ENCODE measurements around the gene NANP. TPM values are rescaled to one million over a fixed set of nuclear protein-coding genes. Genes with fewer than 3 reads are reported as not detected.
A peak's percentile ranks its signal among the peaks of the same experiment; 100 is the strongest.

NANP gene
- total and polyA plus RNA-seq, 10 donors: 1.2 to 6.1 (median 3.2) TPM

DNA sequence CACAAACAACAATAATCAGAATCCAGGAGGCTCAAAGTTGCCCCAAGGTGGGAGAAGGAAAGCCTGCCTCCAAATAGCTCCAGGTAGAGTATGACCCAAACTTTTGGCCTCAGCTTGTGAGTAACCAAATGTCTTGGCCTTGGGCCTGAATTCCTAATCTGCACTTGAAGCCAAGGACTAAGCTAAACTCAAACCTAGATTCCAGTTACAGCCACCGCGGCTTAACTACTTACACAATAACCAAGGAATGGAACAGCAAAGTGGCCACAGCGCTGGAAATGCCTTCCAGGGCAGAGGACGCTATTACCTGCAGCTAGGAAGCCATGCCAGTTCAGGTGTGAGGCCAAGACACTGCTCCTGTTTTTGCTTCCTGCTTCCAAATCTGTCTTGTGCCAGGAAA is 43.1 kb downstream of the NANP start:
- H3K4me1 ChIP-seq: peaks cover 0 to 23% (median 12%) of the 10 kb centered on the region in 6 donors
- H3K27me3 ChIP-seq (replicated peaks in 1 of 7): peaks cover 0 to 36% (median 12%) of the 10 kb centered on the region in 7 donors
- no peaks in the 10 kb centered on the region for H3K36me3 ChIP-seq
- no peak overlapping the region for H3K27ac ChIP-seq
- 70 to 89% (median 80%) methylated on average over 4 of the region's 4 CpGs for WGBS, 5 donors
- TF ChIP-seq POLR2A (IDR thresholded peaks at IDR 0.05): no peak
- no peak for TF ChIP-seq CTCF (IDR thresholded peaks at IDR 0.05 in 8 of 11, conservative IDR thresholded peaks at IDR 0.05 in 3 of 11)
- TF ChIP-seq POLR2AphosphoS5 (IDR thresholded peaks at IDR 0.05): no peak
- DNase-seq: peak; percentile 41
- no peak overlapping the region for H3K4me3 ChIP-seq
- no peaks in the 10 kb centered on the region for H3K9me3 ChIP-seq
- intact Hi-C loops (cut with DNase I; ENCODE audit: low total_unique reads): no loop called here

GRCh38 chr20:25579081-25579770 is 44.6 kb downstream of the NANP start:
- H3K4me1 ChIP-seq: peaks cover 0 to 9% (median 1%) of the 10 kb centered on the region in 6 donors
- no peaks in the 10 kb centered on the region for H3K9me3 ChIP-seq
- H3K27me3 ChIP-seq (replicated peaks in 1 of 7): peaks cover 0 to 21% (median 0%) of the 10 kb centered on the region in 7 donors
- 83 to 86% (median 85%) methylated on average over 10 to 11 of the region's 11 CpGs for WGBS, 5 donors
- no peaks in the 10 kb centered on the region for H3K36me3 ChIP-seq
- H3K4me3 ChIP-seq: no peak overlapping the region
- intact Hi-C loops (cut with DNase I; ENCODE audit: low total_unique reads): no loop called here
- peak; percentile 54 for DNase-seq
- no peak overlapping the region for H3K27ac ChIP-seq
- no peak for TF ChIP-seq POLR2A (IDR thresholded peaks at IDR 0.05)
- no peak for TF ChIP-seq CTCF (IDR thresholded peaks at IDR 0.05 in 8 of 11, conservative IDR thresholded peaks at IDR 0.05 in 3 of 11)
- TF ChIP-seq POLR2AphosphoS5 (IDR thresholded peaks at IDR 0.05): no peak

DNA sequence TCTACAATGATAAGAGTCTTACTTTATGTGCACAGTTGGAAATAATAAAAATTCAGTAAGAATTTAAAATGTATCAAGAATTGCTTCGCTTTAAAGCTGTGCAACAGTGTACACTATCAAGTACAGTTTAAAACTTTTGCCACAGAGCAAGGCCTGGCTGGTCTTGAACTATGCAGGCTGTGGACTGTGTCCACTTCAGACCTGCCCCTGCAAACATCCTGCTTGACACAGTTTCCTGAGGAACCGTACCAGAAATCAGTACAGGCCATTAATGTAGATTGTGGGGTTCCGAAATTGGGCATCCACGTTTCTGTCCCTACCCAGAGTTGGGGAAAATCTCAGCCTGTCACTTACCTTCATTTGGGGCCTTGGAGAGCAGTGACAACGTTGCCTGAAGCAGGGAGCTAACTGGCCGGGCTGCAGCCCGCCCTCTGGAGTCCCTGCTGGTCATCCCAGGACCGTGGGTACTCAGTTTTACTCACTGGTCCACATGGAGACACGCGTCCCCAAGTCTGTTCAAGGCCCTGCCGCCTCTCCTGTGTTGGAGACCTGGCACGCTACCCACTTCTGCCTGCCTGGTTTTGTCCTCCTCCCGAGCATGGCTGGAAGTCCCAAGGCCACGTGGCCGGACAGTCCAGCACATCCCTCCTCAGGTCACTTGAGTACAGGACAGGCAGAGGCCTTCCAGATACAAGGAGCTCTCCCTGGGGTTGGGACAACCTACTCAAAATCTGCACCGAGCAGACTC is 46.9 kb downstream of the NANP start:
- WGBS, 5 donors: 76 to 81% (median 76%) methylated on average over 10 to 16 of the region's 16 CpGs
- Histone ChIP-seq H3K4me1 (peaks cover 0 to 9% (median 0%) of the 10 kb centered on the region in 6 donors), H3K36me3 (no peaks in the 10 kb centered on the region), H3K9me3 (no peaks in the 10 kb centered on the region), H3K27ac (peak overlapping the region in 1 of 8 donors; percentile 33), H3K4me3 (no peak overlapping the region), H3K27me3 (replicated peaks in 1 of 7) (peaks cover 0 to 12% (median 0%) of the 10 kb centered on the region in 7 donors)
- no peak for TF ChIP-seq POLR2A (IDR thresholded peaks at IDR 0.05)
- no peak for TF ChIP-seq CTCF (IDR thresholded peaks at IDR 0.05 in 8 of 11, conservative IDR thresholded peaks at IDR 0.05 in 3 of 11)
- TF ChIP-seq POLR2AphosphoS5 (IDR thresholded peaks at IDR 0.05): no peak
- intact Hi-C loops (cut with DNase I; ENCODE audit: low total_unique reads): no loop called here
- DNase-seq: peak; percentile 73

- H3K4me3 ChIP-seq: no peak overlapping the region
- 48 to 59% (median 51%) methylated on average over 3 of the region's 3 CpGs for WGBS, 5 donors
- peaks cover 0 to 9% (median 0%) of the 10 kb centered on the region in 6 donors for H3K4me1 ChIP-seq
- no peak overlapping the region for H3K27ac ChIP-seq
- no peaks in the 10 kb centered on the region for H3K9me3 ChIP-seq
- intact Hi-C loops (cut with DNase I; ENCODE audit: low total_unique reads): no loop called here
- no peaks in the 10 kb centered on the region for H3K36me3 ChIP-seq
- H3K27me3 ChIP-seq (replicated peaks in 1 of 7): peaks cover 0 to 4% (median 0%) of the 10 kb centered on the region in 7 donors
- peak; percentile 19 for DNase-seq
- TF ChIP-seq CTCF (IDR thresholded peaks at IDR 0.05 in 8 of 11, conservative IDR thresholded peaks at IDR 0.05 in 3 of 11) (no peak), POLR2AphosphoS5 (IDR thresholded peaks at IDR 0.05) (no peak), POLR2A (IDR thresholded peaks at IDR 0.05) (no peak)
These were observed 49.4 kb downstream of the NANP start for GRCh38 chr20:25574411-25574810.

All from spleen (tissue), 11 donors.